ENCODE measurements around the gene PEDS1. TPM values are rescaled to one million over a fixed set of nuclear protein-coding genes. Genes with fewer than 3 reads are reported as not detected.

PEDS1 gene
- total and polyA plus RNA-seq, 2 of the 13 experiments (the other 11 are each of a cell fraction or from before 2014, with no cell fraction given): 30.5 to 93.9 TPM

- TF ChIP-seq BCL6 (CRISPR knock-in tag; IDR thresholded peaks at IDR 0.05) (0 out of 2 replicates have a peak, but pooled peaks have one; percentile 27), TP53 (CRISPR knock-in tag; conservative IDR thresholded peaks at IDR 0.05) (0 out of 2 replicates have a peak, but pooled peaks have one; percentile 10), MEF2D (CRISPR knock-in tag; IDR thresholded peaks at IDR 0.05) (peak; percentile 61; the same call in 1 of the 2 replicates), SRSF4 (IDR thresholded peaks at IDR 0.05; ENCODE audit: low read depth, low read length, poor library complexity, severe bottlenecking) (no peak), ARNTL (CRISPR knock-in tag; IDR thresholded peaks at IDR 0.05) (peak; percentile 55), PAX8 (CRISPR knock-in tag; IDR thresholded peaks at IDR 0.05; ENCODE audit: borderline replicate concordance) (peak; percentile 48; the same call in 1 of the 2 replicates), NR2F6 (IDR thresholded peaks at IDR 0.05) (peak; percentile 41), NR2F6 (CRISPR knock-in tag; IDR thresholded peaks at IDR 0.05) (no peak), ZBED4 (CRISPR knock-in tag; IDR thresholded peaks at IDR 0.05; ENCODE audit: borderline replicate concordance) (0 out of 2 replicates have a peak, but pooled peaks have one; percentile 45), POLR2AphosphoS5 (IDR thresholded peaks at IDR 0.05; ENCODE audit: low read depth, low read length) (peak; percentile 99), FOSL2 (CRISPR knock-in tag; IDR thresholded peaks at IDR 0.05) (peak; percentile 44; the same call in 1 of the 2 replicates), ZNF333 (CRISPR knock-in tag; IDR thresholded peaks at IDR 0.05; ENCODE audit: borderline replicate concordance) (peak; percentile 93; the same call in 1 of the 2 replicates), DMAP1 (CRISPR knock-in tag; IDR thresholded peaks at IDR 0.05) (peak; percentile 86), SPEN (CRISPR knock-in tag; IDR thresholded peaks at IDR 0.05; ENCODE audit: low read depth) (peak; percentile 91), SAFB2 (CRISPR knock-in tag; IDR thresholded peaks at IDR 0.05; ENCODE audit: borderline replicate concordance, low read depth) (peak; percentile 96), CENPT (CRISPR knock-in tag; IDR thresholded peaks at IDR 0.05; ENCODE audit: low read depth) (peak; percentile 40; the same call in 1 of the 2 replicates), GZF1 (CRISPR knock-in tag; IDR thresholded peaks at IDR 0.05) (no peak; the same call in 1 of the 2 replicates), ZSCAN29 (CRISPR knock-in tag; conservative IDR thresholded peaks at IDR 0.05) (peak; percentile 68; the same call in 1 of the 2 replicates), ZNF839 (CRISPR knock-in tag; IDR thresholded peaks at IDR 0.05; ENCODE audit: borderline replicate concordance) (peak; percentile 78; the same call in 1 of the 2 replicates), ZFP91 (CRISPR knock-in tag; IDR thresholded peaks at IDR 0.05; ENCODE audit: borderline replicate concordance) (peak; percentile 93), CREBL2 (CRISPR knock-in tag; IDR thresholded peaks at IDR 0.05; ENCODE audit: borderline replicate concordance) (peak; percentile 92; the same call in 1 of the 2 replicates), ZBTB7A (CRISPR knock-in tag; IDR thresholded peaks at IDR 0.05) (peak; percentile 90), FOXC1 (CRISPR knock-in tag; IDR thresholded peaks at IDR 0.05; ENCODE audit: borderline replicate concordance) (no peak; the same call in none of the 2 replicates), CHCHD3 (CRISPR knock-in tag; IDR thresholded peaks at IDR 0.05) (peak; percentile 87; the same call in 1 of the 2 replicates)
Observed at GRCh38 chr20:50112512-50113419, 40.8 kb downstream of the PEDS1 start, which contains the start of gene UBE2V1 (continued).

Data from HepG2 (cell line).